GM18870 (cell line): ENCODE results near the gene SULT2B1.

ENCODE experiments used
- ATAC-seq: cut with Tn5 transposase; IDR thresholded peaks from one replicate; pipeline ENCODE4 v1.9.1; 2021; ENCODE audit warnings: moderate library complexity; ENCODE audit not compliant: unreplicated experiment

Gene SULT2B1

DNA sequence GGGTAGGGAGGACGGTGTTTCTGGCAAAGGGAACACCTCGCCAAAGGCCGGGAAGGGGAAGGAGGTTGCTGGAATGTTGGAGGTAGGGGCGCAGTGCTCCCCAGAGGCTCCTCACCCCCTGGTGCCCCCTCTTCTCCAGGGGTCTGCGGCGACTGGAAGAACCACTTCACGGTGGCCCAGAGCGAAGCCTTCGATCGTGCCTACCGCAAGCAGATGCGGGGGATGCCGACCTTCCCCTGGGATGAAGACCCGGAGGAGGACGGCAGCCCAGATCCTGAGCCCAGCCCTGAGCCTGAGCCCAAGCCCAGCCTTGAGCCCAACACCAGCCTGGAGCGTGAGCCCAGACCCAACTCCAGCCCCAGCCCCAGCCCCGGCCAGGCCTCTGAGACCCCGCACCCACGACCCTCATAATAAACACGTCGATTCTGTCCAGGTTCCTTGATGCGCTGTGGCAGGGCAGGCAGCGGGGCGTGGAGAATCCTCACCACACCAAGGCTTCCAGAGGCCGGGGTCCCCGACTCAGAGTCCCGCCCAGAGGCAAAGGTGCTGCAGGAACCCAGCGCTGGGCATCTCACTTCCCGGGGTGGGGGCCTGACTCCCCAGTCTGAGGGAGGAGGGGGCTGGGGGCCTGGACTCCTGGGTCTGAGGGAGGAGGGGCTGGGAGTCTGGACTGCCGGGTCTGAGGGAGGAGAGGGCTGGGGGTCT is 47.2 kb downstream of the SULT2B1 start:
- no peak for ATAC-seq

DNA sequence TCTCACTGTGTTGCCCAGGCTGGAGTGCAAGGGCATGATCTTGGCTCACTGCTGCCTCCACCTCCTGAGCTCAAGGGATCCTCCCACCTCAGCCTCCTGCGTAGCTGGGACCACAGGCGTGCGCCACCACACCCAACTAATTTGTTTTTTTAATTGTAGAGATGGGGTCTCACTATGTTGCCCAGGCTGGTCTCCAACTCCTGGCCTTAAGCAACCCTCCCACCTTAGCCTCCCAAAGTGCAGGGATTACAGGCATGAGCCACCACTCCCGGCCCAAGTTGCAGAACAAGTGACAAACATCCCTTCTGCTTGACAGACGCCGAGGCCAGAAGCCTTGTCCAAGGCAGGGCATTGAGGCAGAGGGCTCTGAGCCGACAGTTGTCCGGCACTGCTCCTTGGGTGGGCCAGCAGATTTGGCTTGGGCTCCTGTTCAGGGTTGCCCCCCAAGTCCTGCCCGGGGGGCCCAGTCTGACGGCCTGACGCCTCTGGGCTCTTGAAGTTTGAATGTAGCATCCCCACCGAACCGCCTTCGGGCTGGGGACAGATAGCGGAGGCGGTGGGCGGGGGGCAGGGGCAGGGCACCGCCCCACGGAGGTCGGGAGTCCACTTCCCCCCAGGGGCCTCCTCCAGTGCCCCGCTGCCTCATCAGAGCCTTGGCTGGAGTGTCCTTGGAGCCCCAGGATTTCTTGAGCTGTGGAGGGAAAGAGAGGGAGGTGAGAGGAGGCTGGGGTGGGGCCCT is 48.9 kb downstream of the SULT2B1 start:
- ATAC-seq = no peak

DNA sequence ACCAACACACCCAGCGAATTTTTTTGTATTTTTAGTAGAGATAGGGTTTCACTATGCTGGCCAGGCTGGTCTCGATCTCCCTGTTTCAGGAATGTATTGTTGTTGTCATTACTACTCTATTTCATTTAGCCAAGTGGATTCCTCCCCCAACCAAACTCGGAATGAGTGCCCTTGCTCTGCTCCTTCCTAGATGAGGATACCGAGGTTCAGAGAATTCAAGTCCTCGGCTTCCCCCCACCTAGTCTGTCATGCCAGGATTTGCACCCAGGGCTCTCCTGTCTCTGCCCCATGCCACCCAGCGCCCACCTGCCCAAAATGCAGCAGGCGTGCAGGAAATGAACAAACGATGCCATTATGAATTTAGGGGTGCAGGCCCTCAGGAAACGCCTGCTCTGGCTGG is 51.0 kb downstream of the SULT2B1 start:
- no peak for ATAC-seq

DNA sequence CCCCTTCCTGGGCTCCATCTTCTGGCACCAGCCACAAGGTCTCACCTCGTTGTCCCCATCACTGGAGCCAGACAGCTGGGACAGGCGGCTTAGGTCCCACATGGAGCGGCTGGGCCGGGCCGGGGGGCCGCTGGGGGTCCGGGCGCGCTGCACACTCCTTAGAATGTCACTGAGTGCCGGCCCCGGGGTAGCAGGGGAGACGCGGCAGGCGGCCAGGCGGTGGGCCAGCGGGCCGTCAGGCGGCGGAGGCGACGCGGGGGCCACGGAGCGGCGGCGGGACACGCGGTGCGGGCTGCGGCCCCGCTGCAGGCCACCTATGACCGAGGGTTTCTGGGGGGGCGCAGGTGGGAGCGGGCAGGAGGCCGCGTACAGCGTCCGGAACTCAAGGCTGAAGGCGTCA is 51.5 kb downstream of the SULT2B1 start:
- no peak for ATAC-seq

DNA sequence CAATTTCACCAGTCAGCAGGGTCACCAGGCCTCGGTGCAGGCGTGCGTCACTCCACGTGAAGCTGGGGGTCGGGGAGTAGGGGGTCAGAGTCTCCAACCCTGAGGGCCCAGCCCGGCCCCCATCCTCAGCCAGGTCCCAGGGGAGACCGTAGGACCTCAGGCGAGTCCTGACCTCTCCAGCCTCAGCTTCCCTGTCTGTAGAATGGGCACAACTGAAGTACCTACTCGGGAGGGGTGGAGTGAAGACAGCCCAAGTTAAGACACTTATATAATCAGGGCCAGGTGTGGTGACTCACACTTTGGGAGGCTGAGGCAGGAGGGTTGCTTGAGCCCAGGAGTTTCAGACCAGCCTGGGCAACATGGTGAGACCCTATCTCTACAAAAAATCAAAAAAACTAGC is 51.9 kb downstream of the SULT2B1 start:
- ATAC-seq = no peak

DNA sequence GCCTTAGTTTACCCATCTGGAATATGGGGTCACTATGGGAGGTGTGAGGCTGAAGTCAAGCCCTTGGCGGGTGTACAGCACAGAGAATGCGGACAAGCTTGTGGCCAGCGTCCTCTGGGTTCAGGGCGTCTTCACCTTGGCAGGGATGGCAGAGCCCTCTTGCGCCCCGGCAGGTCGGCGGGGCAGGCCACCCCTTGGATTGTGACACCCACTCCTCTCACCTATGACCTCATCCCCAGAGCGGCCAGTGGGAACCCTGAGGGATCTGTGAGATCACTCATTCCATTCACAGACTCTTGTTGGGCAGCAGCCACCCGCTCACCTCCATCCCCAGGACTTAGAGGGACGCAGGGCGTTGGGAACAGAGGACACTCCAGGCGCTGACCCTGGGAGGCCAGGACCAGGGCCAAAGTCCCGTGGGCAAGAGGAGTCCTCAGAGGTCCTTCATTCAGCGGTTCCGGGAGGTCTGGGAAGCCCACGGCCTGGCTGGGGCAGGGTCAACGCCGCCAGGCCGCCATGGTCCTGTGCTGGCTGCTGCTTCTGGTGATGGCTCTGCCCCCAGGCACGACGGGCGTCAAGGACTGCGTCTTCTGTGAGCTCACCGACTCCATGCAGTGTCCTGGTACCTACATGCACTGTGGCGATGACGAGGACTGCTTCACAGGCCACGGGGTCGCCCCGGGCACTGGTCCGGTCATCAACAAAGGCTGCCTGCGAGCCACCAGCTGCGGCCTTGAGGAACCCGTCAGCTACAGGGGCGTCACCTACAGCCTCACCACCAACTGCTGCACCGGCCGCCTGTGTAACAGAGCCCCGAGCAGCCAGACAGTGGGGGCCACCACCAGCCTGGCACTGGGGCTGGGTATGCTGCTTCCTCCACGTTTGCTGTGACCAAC is 54.7 kb downstream of the SULT2B1 start, which contains the start of gene SPACA4:
Gene SPACA4, plus strand, starts transcription at position 280 of the 896 bp plus-strand sequence. Its CDS starts 237 bp downstream, at position 517.
- no peak for ATAC-seq

DNA sequence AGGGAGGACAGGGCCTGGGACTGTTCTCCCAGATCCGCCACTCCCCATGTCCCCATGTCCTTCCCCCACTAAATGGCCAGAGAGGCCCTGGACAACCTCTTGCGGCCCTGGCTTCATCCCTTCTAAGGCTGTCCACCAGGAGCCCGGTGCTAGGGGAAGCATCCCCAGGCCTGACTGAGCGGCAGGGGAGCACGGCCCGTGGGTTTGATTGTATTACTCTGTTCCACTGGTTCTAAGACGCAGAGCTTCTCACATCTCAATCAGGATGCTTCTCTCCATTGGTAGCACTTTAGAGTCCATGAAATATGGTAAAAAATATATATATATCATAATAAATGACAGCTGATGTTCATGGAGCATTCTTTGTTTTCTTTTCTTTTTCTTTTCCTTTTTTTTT is 55.4 kb downstream of the SULT2B1 start:
- ATAC-seq = no peak

DNA sequence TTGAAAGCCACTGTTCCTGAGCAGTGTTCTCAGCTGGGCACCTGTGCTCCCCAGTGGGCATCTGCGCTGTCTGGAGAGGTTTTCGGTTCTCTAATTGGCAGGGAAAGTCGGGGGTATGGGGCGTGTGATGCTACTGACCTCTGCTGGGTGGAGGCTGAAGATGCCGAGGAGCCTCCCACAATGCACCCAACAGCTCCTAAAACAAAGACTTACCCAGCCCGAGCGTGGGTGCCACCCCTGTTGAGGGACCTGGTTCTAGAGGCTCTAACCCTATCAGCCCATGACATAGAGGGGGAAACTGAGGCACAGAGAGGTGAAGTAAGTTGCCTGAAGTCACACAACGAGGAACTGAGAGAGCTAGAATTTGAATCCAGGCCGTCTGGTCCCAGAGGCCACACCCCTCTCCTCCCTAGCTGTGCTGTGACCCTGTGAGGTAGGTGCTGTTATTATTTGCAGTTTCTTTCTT is 56.9 kb downstream of the SULT2B1 start:
- no peak for ATAC-seq

DNA sequence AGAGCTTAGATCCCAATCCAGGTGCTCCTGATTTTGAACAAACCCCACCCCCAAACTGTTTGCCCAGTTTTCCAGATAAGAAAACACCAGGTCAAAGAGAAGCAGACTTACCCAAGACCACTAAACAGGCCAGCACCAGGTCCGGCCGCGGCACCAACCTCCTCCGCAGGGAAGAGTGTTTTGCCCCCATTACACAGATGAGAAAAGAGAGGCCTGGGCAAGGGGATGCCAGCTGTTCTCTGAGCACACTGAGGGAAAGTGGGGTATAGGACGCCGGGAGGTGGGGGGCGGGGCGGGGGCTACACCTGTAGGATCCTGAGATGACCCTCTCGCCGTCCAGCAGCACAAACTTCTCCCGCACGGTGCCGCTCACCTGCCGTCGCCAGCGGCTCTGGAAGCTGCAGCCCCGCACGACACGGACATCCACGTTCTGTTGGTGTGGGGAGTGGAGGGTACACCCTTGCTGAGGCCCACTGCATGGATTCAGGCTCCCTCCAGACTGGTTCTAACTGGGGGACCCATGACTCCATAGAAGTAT is 57.7 kb downstream of the SULT2B1 start:
- no peak for ATAC-seq

DNA sequence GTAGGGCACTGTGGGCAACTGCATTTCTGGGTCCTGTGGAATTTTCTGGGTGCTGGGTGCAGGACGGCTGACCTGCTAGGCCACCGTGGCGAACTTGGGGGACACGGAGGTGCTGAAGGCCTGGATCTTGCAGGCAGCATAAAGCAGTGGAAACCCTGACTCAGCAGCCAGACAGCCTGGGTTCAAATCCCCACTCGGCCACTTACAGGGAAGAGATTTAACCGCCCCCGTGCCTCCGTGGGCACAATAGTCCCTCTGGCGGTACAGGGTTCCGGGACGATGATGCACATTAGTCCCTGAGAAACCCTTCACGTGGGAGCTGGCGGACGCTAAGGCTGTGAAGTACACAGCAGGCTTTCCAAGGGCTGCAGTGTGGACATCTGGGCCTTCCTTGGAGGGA is 59.9 kb downstream of the SULT2B1 start:
- no peak for ATAC-seq

DNA sequence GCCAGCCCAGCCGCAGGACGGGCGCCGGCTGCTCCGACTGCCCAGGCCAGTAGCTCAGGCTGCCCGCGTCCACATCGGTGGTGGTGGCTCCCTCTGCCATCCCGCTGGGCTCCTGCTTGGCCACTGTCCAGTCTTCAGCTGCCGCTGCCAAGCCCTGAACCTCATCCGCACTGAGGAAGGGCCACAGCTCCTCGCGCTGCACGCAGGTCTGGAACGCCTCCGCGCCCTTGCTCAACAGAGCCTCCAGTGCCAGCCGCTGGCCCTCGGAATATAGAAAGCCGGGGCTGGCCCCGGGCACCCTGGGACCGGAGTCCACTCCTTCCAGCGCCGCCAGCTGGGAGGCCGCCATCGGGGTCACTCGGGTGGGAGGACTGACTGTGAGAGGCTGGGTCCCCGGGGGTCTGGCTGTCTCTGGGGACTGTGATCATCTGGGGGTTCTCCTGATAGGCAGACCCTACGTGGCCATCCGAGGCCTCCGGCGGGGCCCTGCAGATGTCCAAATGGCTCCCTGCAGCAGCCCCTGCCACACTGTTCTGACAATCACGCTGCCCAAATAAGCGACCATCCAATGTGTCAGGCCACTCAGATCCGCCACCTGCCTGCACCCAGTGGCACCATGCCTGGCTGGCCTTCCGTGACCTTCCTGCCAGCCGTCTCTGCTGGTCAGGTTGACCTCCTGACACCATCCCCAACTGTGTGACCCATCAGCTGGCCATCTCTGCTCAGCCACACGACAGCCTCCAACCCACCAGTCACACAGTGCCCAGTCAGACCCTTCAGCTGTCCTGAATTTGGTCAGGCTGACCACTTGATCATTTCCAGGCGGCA is 61.3 kb downstream of the SULT2B1 start:
- ATAC-seq = no peak

DNA sequence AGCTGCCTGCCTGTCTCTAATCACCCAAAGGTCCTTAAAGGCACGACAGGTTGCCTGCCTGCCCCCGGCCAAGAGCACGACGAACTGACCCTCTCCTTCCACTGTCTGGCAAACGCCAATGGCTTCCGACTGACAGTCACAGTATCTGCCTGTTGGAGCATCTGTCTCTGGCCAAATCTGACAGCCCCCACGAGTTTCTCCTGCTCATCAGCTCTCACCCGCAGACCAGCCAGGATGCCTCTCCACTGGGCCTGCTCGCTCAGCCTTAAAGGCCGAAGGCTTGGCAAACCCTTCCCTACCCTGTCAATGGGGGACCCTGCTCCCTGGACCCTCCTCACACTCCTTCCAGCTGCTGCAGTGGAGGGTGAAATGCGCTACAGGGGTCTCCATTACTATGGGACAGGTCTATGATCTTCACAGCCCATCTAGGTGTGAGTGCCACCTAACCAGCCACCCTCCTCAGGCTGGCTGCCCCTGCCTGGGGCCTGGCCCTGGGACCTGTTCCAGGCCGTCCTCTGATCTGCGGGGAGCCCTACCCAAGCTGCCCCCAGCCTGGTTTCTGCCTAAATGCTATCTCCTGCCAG is 62.0 kb downstream of the SULT2B1 start:
- ATAC-seq = no peak

DNA sequence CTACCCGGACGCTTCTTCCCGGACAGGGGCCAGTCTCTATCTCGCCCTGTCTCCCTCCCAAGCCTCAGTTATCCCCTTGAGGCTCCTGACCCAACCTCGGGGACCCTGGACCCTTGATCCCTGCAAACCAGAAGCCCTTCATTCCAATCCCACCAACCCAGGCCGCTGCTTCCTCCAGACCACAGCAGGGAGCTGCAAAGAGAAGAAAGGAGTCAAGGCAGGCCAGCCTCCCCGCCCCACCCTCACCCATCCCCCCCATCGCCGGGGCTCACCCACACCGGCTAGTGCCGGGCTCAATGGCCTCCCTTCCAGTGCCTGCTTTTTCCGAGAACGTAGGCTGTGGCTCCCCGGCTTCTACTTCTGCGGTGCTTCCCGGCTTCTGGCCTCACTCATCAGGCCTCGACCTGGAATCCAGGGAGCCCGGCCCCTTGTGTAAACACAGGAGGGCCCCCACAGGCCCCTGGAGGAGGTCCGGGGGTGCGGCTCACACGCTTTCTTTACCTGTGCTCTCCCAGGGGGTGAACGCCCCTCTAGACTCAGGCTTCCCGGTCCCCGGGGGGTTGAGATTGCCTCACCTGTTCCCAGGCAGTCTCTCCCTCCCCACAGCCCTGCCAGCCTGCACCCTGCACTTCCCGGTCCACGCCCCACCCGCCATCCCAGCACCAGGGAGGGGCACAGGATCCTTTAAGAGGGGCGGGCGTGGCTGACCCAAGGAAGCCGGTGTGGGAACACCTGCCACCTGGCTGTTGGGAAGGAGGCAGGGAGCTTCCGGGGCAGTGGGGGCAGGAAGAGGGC is 62.7 kb downstream of the SULT2B1 start, which contains the start of gene FAM83E:
Gene FAM83E, minus strand, starts transcription at position 641 of the 795 bp plus-strand sequence. CDS start 1,704 bp downstream, outside the sequence.
- ATAC-seq = no peak

DNA sequence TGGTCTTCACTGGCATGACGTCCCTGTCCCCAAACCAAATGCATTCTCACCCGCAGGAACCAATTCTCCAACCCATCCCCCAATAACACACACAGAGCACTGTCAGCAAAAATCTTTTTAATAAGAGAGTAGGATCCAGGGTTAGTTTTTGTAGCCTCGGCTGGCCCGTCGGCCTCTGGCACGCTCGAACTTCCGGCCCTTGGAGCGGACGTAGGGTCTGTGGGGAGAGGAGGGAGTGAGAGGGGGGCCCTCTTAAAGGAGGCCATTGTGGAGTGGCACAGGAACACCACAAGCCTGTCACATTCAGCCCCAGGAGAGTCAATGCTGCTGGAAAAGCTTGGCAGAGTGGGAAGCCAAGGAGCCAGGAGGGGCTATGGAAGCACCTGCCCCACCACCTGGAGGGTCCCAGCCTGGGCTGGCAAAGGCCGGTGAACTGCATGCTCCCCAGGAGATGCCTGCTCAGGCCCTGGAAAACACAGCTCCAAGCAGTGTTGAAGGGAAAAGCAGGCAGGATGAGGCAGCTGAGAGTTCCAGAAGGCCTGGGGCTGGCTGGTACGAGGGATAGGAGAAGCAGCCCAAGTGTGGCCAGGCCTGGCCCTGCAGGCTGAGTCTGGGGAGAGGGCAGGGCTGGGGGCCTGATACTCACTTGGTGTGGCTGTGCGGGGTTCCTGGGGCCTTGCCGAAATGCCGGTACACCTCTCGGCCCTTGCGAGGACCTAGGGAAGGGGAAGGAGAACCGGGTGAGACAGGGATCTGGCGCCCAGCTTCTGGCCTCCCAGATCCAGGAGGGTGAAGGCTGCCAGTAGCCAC is 63.5 kb downstream of the SULT2B1 start:
- no peak for ATAC-seq

DNA sequence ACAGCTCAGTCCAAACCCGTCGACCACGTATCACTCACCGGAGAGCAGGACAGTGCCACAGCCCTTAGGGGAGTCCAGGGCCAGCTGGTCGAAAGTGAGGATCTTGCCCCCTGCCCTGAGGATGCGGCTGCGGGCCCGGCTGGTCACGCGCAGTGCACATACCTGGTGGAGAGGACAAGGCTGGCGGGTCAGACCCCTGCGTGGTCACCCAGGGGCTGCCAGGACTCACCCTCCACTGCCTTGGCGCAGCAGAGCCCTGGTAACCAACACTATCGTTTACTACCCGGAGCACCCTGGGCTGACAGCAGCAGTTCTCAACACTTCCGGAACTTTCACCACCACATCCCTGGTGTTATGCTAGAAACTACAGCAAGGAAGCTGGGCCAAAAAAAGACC is 64.1 kb downstream of the SULT2B1 start:
- ATAC-seq = no peak

DNA sequence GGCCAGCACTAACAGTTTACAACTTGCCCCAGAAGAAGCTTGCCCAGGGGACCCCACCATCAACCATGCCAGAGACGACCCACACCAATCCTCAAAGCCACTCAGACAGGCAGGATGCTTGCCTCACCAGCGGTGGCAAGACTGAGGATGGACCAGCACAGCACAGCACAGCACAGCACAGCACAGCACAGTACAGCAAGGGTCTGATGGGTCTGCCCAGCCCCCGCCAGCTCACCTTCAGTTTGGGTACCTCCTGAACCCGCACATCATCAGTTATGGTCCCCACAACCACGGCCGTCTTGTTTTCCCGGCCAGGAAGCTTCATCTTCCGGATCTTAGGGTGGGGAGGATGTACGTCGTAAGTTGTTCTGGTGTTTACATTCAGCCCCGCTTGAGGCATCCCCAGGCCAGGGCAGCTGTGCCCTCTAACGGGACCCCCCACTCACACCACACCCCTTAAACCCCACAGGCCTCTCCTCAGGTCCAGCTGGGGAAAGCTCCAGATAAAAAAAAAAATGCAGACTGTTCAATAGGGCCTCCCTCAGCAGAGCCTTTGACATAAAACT is 64.6 kb downstream of the SULT2B1 start:
- ATAC-seq = no peak

DNA sequence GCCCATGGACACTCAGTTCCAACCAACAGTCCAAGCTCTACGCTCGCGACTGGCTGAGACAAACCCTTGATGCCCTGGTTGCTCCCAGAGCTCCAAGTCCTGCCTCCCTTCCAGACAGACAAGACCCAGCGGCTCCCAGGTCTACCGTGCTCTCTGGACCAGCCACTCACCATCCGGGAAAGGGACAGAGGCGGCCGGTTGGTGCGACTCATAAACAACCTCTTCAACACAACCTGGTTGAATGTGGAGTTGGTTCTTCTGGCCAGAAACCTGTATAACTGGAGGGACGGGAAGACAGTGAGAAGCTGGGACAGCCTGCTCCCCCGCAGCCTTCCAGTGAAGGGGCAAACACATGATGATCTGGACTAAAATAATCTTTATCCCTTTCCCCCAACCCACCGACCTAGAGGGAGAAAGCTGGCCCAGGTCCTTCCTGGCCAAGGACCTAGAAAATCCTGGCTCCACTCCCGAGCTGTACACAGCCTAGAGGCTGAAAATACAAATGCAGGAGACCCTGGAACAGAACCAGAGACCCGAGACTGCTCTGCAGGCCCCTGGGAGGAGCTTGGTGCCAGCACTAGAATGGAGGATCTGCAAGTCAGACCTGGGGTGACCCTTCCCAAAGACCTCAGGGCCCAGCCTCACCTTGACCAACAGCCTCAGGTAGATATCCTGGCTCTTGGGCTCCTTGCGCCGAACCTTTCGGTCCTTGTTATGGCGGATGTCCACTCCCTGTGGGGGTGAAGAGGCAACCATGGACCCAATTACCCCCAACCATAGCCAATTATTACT is 65.4 kb downstream of the SULT2B1 start:
- ATAC-seq = no peak
